Keratinocyte (primary cell): ENCODE measurements around the gene NUDT1. TPM values are rescaled to one million over a fixed set of nuclear protein-coding genes. Genes with fewer than 3 reads are reported as not detected.

ENCODE experiments used
- DNase-seq: peaks from one replicate; pipeline ENCODE4 v3.0.0-alpha.2; 2011; ENCODE audit warnings: low read depth, missing footprints, low spot score
- FAIRE-seq: peaks from 2 replicates; lab custom pipeline; 2011; peaks lifted over from hg19 to GRCh38; lab: Jason Lieb, UNC
- H2AFZ ChIP-seq: 2 replicates; pipeline ENCODE4 v1.6.0; 2012; ENCODE audit warnings: low read length, control low read depth, inconsistent platforms; ENCODE audit not compliant: control insufficient read depth
- H3K27ac ChIP-seq: 2 replicates; pipeline ENCODE4 v1.5.1; 2011; ENCODE audit warnings: low read length; ENCODE audit not compliant: control insufficient read depth, insufficient read depth
- H3K27me3 ChIP-seq: 3 replicates; pipeline ENCODE4 v1.6.0; 2011; ENCODE audit warnings: low read length; ENCODE audit not compliant: control insufficient read depth, insufficient read depth; ENCODE audit errors: extremely low read depth
- H3K36me3 ChIP-seq, 2 experiments: 2 replicates in 1 of 2; 3 replicates in 1 of 2; pipeline ENCODE4 v1.5.1; 2011; ENCODE audit warnings: low read length in 2 of 2, mild to moderate bottlenecking in 1 of 2; ENCODE audit not compliant: control insufficient read depth in 2 of 2, insufficient read depth in 2 of 2; ENCODE audit errors: extremely low read depth in 1 of 2
- H3K4me1 ChIP-seq: 3 replicates; pipeline ENCODE4 v1.5.1; 2011; ENCODE audit warnings: low read length; ENCODE audit not compliant: control insufficient read depth, insufficient read depth; ENCODE audit errors: extremely low read depth
- H3K4me2 ChIP-seq: 3 replicates; pipeline ENCODE4 v1.6.0; 2011; ENCODE audit warnings: low read depth, low read length; ENCODE audit not compliant: control insufficient read depth, insufficient read depth; ENCODE audit errors: extremely low read depth
- H3K4me3 ChIP-seq, 3 experiments: fragments of 200-600 bp in 1 of 3; sonication (generic) in 1 of 3; 2 replicates in 2 of 3; 3 replicates in 1 of 3; pipeline ENCODE4 v1.5.1; 2011 to 2016; ENCODE audit warnings: low read length in 3 of 3, mild to moderate bottlenecking in 3 of 3, control low read depth in 2 of 3, inconsistent platforms in 1 of 3, low read depth in 1 of 3, mixed read lengths in 1 of 3, mixed run types in 1 of 3, moderate library complexity in 1 of 3; ENCODE audit not compliant: control insufficient read depth in 2 of 3, insufficient read depth in 2 of 3; ENCODE audit errors: extremely low read depth in 1 of 3
- H3K79me2 ChIP-seq: 2 replicates; pipeline ENCODE4 v1.6.0; 2012; ENCODE audit warnings: low read length; ENCODE audit not compliant: control insufficient read depth, insufficient read depth
- H3K9ac ChIP-seq: 3 replicates; pipeline ENCODE4 v1.6.0; 2011; ENCODE audit warnings: low read length; ENCODE audit not compliant: control insufficient read depth, insufficient read depth; ENCODE audit errors: extremely low read depth
- H3K9me1 ChIP-seq: 3 replicates; pipeline ENCODE4 v1.6.0; 2011; ENCODE audit warnings: low read length; ENCODE audit not compliant: control insufficient read depth, insufficient read depth; ENCODE audit errors: extremely low read depth
- H3K9me3 ChIP-seq: 2 replicates; pipeline ENCODE4 v1.5.1; 2012; ENCODE audit warnings: low read depth, low read length; ENCODE audit not compliant: control insufficient read depth
- H4K20me1 ChIP-seq: 3 replicates; pipeline ENCODE4 v1.6.0; 2011; ENCODE audit warnings: low read length; ENCODE audit not compliant: control insufficient read depth, insufficient read depth; ENCODE audit errors: extremely low read depth
- EZH2 ChIP-seq: IDR thresholded peaks from one replicate; pipeline ENCODE4 v1.6.1; 2012; ENCODE audit warnings: inconsistent platforms, mild to moderate bottlenecking, low read length, moderate library complexity
- dilution Hi-C: fragments of 300-500 bp; cut with MboI; formaldehyde crosslinking; loops from one replicate; pipeline ENCODE4 v1.7.0; 2020; ENCODE audit warnings: low sequenced_read_pairs; ENCODE audit not compliant: extremely low pct_ligation_motif_present
- polyA plus RNA-seq, 5 experiments: library from polyadenylated mRNA; depleted of rRNA in 3 of 5; stranded (reverse) in 3 of 5; stranded (forward) in 1 of 5; unstranded in 1 of 5; fragments of >200 nt; gene quantifications; 1 replicate in 1 of 5; 2 replicates in 3 of 5; 3 replicates in 1 of 5; pipeline versions ENCODE4 v1.2.1 to v1.2.3, GENCODE V29; 2011 to 2012; ENCODE audit warnings: missing spikeins in 2 of 5, low read depth in 1 of 5, low replicate concordance in 1 of 5
- TF ChIP-seq, protein P1 (sequence below), 3 experiments: IDR thresholded peaks in 1 of 3; conservative IDR thresholded peaks in 1 of 3; optimal IDR thresholded peaks in 1 of 3; 2 replicates in 2 of 3; 3 replicates in 1 of 3; pipeline versions ENCODE3 to v1.5.1; 2011; ENCODE audit warnings: low read length in 3 of 3, mild to moderate bottlenecking in 3 of 3, moderate library complexity in 2 of 3, control low read depth in 1 of 3, inconsistent platforms in 1 of 3; ENCODE audit not compliant: insufficient read depth in 2 of 3; ENCODE audit errors: extremely low read depth in 1 of 3

Gene NUDT1
- polyA plus RNA-seq, 1 donor (not counting 4 experiments of a cell fraction or from before 2014, with no cell fraction given) = 21.9 TPM

DNA sequence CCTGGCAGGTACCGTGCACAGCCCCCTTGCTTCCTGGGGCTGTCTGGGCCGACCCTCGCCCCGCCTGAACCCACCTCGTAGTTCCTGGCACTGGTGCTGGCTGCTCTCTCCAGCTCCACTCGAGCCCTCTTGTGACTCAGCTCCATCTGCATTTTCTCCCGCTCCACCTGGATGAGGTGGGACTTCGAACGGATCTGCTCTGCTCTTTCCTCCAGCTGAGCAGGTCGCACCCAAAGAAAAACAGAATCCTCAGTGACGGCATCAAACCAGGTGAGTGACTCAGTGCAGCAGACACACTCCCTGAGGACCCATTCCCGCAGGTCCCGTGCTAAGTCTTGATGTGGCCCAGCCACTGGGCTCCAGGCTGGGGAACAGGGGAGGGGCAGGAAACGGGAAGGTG is 16.7 kb upstream of the NUDT1 start:
- Histone ChIP-seq H4K20me1 (peaks cover 6% of the 10 kb centered on the region), H3K27ac (peak overlapping the region; percentile 93), H3K4me2 (peak overlapping the region; percentile 76), H3K79me2 (peaks cover 47% of the 10 kb centered on the region), H3K9me1 (no peaks in the 10 kb centered on the region), H3K4me1 (peaks cover 25% of the 10 kb centered on the region), H3K27me3 (no peaks in the 10 kb centered on the region), H3K9me3 (no peaks in the 10 kb centered on the region), H3K9ac (peak overlapping the region; percentile 66), H3K4me3 (peak overlapping the region in 2 of 3 experiments; percentile 13 to 25), H3K36me3 (peaks cover 23 to 35% of the 10 kb centered on the region in 2 experiments), H2AFZ (no peak overlapping the region)
- dilution Hi-C loops = no loop called here
- DNase-seq = peak; percentile 95
- peak; percentile 96 for FAIRE-seq
- no peak for TF ChIP-seq EZH2
- TF ChIP-seq, protein P1, sequence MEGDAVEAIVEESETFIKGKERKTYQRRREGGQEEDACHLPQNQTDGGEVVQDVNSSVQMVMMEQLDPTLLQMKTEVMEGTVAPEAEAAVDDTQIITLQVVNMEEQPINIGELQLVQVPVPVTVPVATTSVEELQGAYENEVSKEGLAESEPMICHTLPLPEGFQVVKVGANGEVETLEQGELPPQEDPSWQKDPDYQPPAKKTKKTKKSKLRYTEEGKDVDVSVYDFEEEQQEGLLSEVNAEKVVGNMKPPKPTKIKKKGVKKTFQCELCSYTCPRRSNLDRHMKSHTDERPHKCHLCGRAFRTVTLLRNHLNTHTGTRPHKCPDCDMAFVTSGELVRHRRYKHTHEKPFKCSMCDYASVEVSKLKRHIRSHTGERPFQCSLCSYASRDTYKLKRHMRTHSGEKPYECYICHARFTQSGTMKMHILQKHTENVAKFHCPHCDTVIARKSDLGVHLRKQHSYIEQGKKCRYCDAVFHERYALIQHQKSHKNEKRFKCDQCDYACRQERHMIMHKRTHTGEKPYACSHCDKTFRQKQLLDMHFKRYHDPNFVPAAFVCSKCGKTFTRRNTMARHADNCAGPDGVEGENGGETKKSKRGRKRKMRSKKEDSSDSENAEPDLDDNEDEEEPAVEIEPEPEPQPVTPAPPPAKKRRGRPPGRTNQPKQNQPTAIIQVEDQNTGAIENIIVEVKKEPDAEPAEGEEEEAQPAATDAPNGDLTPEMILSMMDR (optimal IDR thresholded peaks at IDR 0.05 in 1 of 3, IDR thresholded peaks at IDR 0.05 in 1 of 3, conservative IDR thresholded peaks at IDR 0.05 in 1 of 3; ENCODE audit: extremely low read depth in 1 of 3, insufficient read depth in 2 of 3, low read length in 3 of 3) = no peak

DNA sequence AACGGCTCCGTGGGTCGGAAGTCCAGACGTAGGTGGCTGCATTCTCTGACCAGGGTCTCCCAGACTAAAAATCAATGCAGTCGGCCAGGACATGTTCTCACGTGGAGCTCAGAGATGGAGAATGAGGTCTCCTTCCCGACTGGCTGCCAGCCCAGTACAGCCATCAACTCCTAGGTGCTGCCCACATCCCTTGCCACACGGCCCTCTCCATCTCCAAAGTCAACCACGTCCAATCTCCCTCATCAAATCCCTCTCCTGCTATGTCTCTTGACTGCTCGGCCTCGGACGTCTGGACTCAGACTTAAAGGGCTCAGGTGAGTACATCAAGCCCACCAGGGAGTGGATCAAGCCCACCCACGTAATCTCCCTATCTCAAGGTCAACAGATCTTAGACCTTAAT is 16.2 kb upstream of the NUDT1 start:
- peaks cover 22 to 35% of the 10 kb centered on the region in 2 experiments for H3K36me3 ChIP-seq
- dilution Hi-C loops = no loop called here
- H3K4me2 ChIP-seq = peak overlapping the region; percentile 76
- H3K79me2 ChIP-seq = peaks cover 47% of the 10 kb centered on the region
- H3K27ac ChIP-seq = peak overlapping the region; percentile 93
- DNase-seq = no peak
- no peaks in the 10 kb centered on the region for H3K9me1 ChIP-seq
- H3K4me3 ChIP-seq = peak overlapping the region in 1 of 3 experiments; percentile 25
- FAIRE-seq = no peak
- peak overlapping the region; percentile 60 for H3K9ac ChIP-seq
- peaks cover 25% of the 10 kb centered on the region for H3K4me1 ChIP-seq
- no peaks in the 10 kb centered on the region for H3K27me3 ChIP-seq
- peaks cover 6% of the 10 kb centered on the region for H4K20me1 ChIP-seq
- no peak for TF ChIP-seq EZH2
- TF ChIP-seq, protein P1 (optimal IDR thresholded peaks at IDR 0.05 in 1 of 3, IDR thresholded peaks at IDR 0.05 in 1 of 3, conservative IDR thresholded peaks at IDR 0.05 in 1 of 3; ENCODE audit: extremely low read depth in 1 of 3, insufficient read depth in 2 of 3, low read length in 3 of 3) = no peak
- no peak overlapping the region for H2AFZ ChIP-seq
- H3K9me3 ChIP-seq = no peaks in the 10 kb centered on the region
